PFSK-1 (cell line): Measurements from ENCODE around the gene VAT1L.

Experiments
- FOXP2 ChIP-seq: optimal IDR thresholded peaks from 2 replicates; pipeline ENCODE3; 2011; ENCODE audit warnings: borderline replicate concordance, control low read depth, inconsistent platforms; ENCODE audit not compliant: insufficient read depth; ENCODE audit errors: extremely low read length, extremely low read depth
- POLR2AphosphoS5 ChIP-seq: IDR thresholded peaks from 2 replicates; pipeline ENCODE4 v1.6.1; 2012; ENCODE audit warnings: low read depth, mild to moderate bottlenecking, control low read depth, low read length, moderate library complexity
- REST ChIP-seq, 2 experiments: IDR thresholded peaks; 2 replicates each; pipeline versions ENCODE4 v1.6.1 to v1.8.0; 2011 to 2012; ENCODE audit warnings: low read depth in 2 of 2, low read length in 2 of 2, control low read depth in 1 of 2, inconsistent platforms in 1 of 2, mild to moderate bottlenecking in 1 of 2, moderate library complexity in 1 of 2; ENCODE audit not compliant: insufficient read depth in 1 of 2
- SIN3A ChIP-seq: IDR thresholded peaks from 2 replicates; pipeline ENCODE4 v1.6.1; 2012; ENCODE audit warnings: mild to moderate bottlenecking, low read length, moderate library complexity, borderline replicate concordance; ENCODE audit not compliant: insufficient read depth
- TAF1 ChIP-seq: IDR thresholded peaks from 2 replicates; pipeline ENCODE4 v1.6.1; 2012; ENCODE audit warnings: low read length, control low read depth, borderline replicate concordance; ENCODE audit not compliant: insufficient read depth

Gene VAT1L

GRCh38 chr16:77805398-77805797 is 17.0 kb downstream of the VAT1L start:
- TF ChIP-seq SIN3A (no peak), TAF1 (no peak), REST (IDR thresholded peaks at IDR 0.05; ENCODE audit: insufficient read depth in 1 of 2, low read depth in 2 of 2, low read length in 2 of 2) (no peak), FOXP2 (no peak), POLR2AphosphoS5 (no peak)

GRCh38 chr16:77807021-77807420 is 18.7 kb downstream of the VAT1L start:
- TF ChIP-seq POLR2AphosphoS5: no peak
- TF ChIP-seq TAF1: no peak
- TF ChIP-seq SIN3A: no peak
- no peak for TF ChIP-seq REST (IDR thresholded peaks at IDR 0.05; ENCODE audit: insufficient read depth in 1 of 2, low read depth in 2 of 2, low read length in 2 of 2)
- TF ChIP-seq FOXP2: no peak

- TF ChIP-seq REST (IDR thresholded peaks at IDR 0.05; ENCODE audit: insufficient read depth in 1 of 2, low read depth in 2 of 2, low read length in 2 of 2) (no peak), POLR2AphosphoS5 (no peak), FOXP2 (no peak), TAF1 (no peak), SIN3A (no peak)
Measured at GRCh38 chr16:77812856-77813500, 24.6 kb downstream of the VAT1L start.

- TF ChIP-seq POLR2AphosphoS5: no peak
- TF ChIP-seq FOXP2: no peak
- TF ChIP-seq REST (IDR thresholded peaks at IDR 0.05; ENCODE audit: insufficient read depth in 1 of 2, low read depth in 2 of 2, low read length in 2 of 2): no peak
- TF ChIP-seq SIN3A: no peak
- TF ChIP-seq TAF1: no peak
Measured at GRCh38 chr16:77816293-77816692, 27.9 kb downstream of the VAT1L start.

- TF ChIP-seq POLR2AphosphoS5 (no peak), REST (IDR thresholded peaks at IDR 0.05; ENCODE audit: insufficient read depth in 1 of 2, low read depth in 2 of 2, low read length in 2 of 2) (no peak), TAF1 (no peak), FOXP2 (no peak), SIN3A (no peak)
Measured at GRCh38 chr16:77820340-77820739, 32.0 kb downstream of the VAT1L start.
